Measurements from ENCODE around the gene ARL5B. TPM values are rescaled to one million over a fixed set of nuclear protein-coding genes. Genes with fewer than 3 reads are reported as not detected.

Gene ARL5B
- total RNA-seq, 1 experiment from 2014 or later, result 5.8 TPM

DNA sequence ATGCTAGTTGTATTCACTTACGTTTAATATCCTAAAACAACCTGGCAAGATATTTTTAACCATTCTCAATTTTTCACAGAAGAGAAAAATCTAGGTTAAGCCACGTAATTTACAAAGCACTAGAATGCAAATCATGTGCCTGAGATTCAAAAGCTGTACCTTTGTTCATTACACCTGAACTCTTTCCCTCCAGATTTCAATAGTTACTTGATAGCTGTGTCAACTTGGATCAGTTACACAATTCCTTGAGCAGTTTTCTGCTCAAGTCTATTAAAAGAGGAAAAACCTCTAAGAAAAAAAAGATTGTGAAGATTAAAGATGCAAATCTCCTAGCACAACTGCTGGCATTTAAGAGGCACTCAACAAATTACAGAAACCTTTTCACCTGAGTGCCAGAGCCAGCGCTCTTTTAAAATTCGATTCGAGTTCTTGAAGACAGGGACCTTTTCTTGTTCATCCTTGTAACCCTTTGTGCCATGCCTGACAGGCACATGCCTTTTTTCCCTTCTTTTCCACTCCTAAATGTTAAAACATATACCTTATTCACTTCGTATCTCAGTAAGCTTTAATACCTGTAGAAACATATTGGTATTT is 8.7 kb upstream of the ARL5B start:
- DNase-seq, result no peak
- Histone ChIP-seq H3K4me3 (peak overlapping the region; percentile 70), H3K9me3 (no peaks in the 10 kb centered on the region), H3K36me3 (no peaks in the 10 kb centered on the region), H3K27me3 (no peaks in the 10 kb centered on the region)

DNA sequence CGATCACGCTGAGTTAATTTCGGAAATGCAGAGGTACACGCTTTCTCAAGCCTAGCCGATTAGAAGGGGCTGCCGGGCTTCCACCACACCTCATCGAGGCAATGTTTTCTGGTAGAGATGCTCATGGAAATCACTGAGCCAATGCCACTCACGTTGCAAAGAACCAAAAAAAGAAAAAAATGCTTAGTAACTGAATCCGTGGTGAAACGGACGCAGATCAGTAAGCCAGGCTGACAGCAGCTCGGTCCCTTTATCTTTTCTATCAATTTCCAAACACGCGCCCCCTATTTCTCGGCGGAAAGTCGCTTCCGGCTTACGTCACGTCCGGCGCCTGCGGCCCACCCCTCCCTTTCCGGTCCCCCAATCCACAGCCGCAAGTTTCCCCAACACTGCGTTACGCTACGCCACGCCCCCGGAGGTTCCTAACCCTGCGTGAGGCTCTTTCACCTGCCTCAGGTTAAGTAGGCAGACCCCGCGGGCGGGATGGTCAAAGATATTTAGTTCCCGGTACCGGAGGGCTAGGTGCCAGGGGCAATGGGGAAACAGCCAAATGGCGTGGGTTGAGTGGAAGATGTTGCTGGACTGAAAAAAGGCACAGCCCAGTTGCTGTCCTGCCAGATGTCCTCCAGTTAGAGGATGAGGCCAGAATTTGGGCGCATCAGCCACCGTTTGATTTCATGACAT is 7.8 kb upstream of the ARL5B start, which contains the start of gene NSUN6:
TSS of gene NSUN6 (minus strand) at position 264 of the 684 bp plus-strand sequence. CDS start 384 bp downstream, outside the sequence.
- peak; percentile 87 for DNase-seq
- no peaks in the 10 kb centered on the region for H3K27me3 ChIP-seq
- peak within 1 kb of the TSS; percentile 70 for H3K4me3 ChIP-seq
- no peaks in the 10 kb centered on the region for H3K36me3 ChIP-seq
- no peaks in the 10 kb centered on the region for H3K9me3 ChIP-seq

GRCh38 chr10:18653112-18653511 is 6.1 kb upstream of the ARL5B start:
- H3K36me3 ChIP-seq, result no peaks in the 10 kb centered on the region
- DNase-seq, result no peak
- no peaks in the 10 kb centered on the region for H3K27me3 ChIP-seq
- H3K4me3 ChIP-seq, result no peak overlapping the region
- no peaks in the 10 kb centered on the region for H3K9me3 ChIP-seq

GRCh38 chr10:18656724-18657123 is 2.5 kb upstream of the ARL5B start:
- Histone ChIP-seq H3K36me3 (no peaks in the 10 kb centered on the region), H3K9me3 (no peaks in the 10 kb centered on the region), H3K27me3 (no peaks in the 10 kb centered on the region), H3K4me3 (no peak overlapping the region)
- no peak for DNase-seq

DNA sequence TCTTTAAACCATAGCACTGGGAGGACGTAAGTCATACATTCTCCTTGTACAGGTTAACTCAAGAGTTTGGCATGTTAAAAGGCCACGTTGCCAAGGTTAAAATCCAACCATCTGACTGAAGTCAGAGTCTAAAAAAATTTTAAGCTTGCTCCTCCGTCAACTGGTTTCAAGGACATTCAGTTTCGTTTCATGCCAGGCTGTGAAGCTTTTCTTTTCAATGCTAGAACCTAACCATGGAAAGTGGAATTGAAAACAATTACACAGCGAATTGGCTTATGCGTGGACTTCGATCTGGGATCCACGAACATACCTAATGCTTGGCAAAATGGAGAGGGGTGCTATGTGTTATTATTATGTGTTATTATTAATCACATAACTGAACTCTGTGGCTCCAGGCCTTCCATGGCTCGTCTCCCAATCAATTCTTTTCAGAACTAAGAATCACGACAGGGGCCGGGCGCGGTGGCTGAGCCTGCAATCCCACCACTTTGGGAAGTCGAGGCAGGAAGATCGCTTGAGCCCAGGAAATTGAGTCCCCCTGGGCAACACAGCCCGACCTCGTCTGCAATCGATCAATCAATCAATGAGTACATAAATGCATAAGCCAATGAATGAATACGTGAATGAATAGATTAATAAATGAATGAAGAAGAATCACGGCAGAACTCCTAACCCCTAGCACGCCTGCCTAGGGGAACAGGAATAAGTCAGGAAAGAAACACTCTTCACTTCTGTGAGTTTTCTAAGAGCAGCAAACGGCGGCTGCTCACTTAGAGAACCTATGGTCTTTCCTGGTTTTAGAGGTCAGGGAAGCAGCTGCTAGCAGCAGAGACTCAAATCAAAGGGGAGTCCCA is 733 bp upstream of the ARL5B start:
- no peak for DNase-seq
- peak overlapping the region; percentile 75 for H3K4me3 ChIP-seq
- H3K27me3 ChIP-seq, result no peaks in the 10 kb centered on the region
- H3K9me3 ChIP-seq, result no peaks in the 10 kb centered on the region
- no peaks in the 10 kb centered on the region for H3K36me3 ChIP-seq

DNA sequence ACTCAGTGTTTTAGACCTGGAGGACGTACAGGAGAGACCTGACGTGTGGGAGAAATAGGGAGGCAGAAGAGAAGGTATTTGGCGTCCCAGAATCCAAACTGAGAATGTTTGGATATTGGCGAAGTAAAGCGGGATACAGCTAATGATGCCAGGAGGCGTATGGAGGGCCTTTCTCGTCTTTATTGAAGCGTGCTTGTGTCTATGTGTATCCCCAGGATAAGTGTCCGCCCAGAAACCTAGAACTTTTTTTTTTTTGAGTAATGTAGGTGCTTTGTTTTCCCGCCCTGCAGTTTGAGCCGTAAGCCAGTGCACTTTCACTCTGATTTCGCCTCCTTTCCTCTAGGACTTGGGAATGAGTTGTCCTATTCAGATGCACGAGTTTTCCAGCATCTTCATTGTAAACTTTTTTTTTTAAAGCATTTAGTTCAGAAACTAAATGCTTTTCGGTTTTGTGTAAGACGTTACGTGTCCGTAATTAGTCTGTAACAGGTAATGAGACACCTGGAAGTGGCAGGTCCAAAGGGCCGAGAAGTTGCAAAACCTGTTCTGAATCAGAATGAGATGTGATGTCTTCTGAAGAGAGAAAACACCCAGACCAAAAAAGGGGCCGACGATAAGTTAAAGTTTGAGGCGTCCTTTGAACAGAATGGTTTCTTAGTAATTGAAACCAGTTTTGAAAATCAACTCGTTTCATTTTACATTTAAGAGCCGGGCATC is 746 bp downstream of the ARL5B start:
- no peak for DNase-seq
- Histone ChIP-seq H3K4me3 (peak overlapping the region; percentile 75), H3K36me3 (no peaks in the 10 kb centered on the region; the same call in 1 of the 2 replicates), H3K27me3 (no peaks in the 10 kb centered on the region), H3K9me3 (no peaks in the 10 kb centered on the region)

GRCh38 chr10:18660816-18661431 is 1.7 kb downstream of the ARL5B start:
- Histone ChIP-seq H3K36me3 (no peaks in the 10 kb centered on the region; the same call in 1 of the 2 replicates), H3K27me3 (no peaks in the 10 kb centered on the region), H3K4me3 (peak overlapping the region; percentile 75), H3K9me3 (no peaks in the 10 kb centered on the region)
- no peak for DNase-seq

- no peak for DNase-seq
- H3K9me3 ChIP-seq, result no peaks in the 10 kb centered on the region
- no peaks in the 10 kb centered on the region for H3K27me3 ChIP-seq
- peaks cover 4% of the 10 kb centered on the region for H3K36me3 ChIP-seq
- H3K4me3 ChIP-seq, result no peak overlapping the region
Observed at GRCh38 chr10:18664841-18665478, 5.7 kb downstream of the ARL5B start.

DNA sequence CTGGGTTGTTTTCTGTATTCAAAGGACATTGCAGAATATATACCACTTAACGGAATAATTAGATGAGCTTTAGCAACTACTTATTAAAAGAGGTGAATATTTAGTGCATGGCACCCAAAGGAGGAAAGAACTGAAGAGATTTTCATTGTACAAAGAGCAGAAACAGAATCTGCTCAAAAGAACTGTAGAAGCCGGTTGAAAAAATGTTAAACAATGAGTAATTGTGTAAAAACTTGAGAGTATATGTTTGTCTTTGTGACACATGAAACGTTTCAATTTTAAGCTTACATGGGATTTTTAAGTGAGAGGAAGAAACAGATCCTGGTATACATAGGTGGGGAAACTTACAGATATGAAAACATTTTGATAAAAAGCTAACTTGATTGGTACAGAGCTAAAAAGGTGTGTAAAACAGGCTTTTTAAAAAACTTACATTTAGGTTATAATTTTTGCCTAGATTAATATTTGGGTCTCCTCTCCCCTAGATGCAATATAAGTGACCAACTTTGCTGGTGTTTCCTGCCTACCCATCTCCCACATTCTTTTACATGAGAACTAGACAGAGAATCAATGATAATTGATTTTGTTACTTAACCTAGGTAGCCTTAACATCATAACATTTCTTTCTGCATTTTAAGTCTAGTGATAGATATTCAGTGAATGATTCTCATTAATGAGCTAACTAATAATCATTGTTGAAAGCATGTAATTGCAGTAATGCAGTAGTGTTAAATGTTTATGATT is 6.8 kb downstream of the ARL5B start:
- Histone ChIP-seq H3K9me3 (no peaks in the 10 kb centered on the region), H3K36me3 (peaks cover 10% of the 10 kb centered on the region), H3K27me3 (no peaks in the 10 kb centered on the region), H3K4me3 (no peak overlapping the region)
- DNase-seq, result no peak

- H3K4me3 ChIP-seq, result no peak overlapping the region
- DNase-seq, result no peak
- no peaks in the 10 kb centered on the region for H3K9me3 ChIP-seq
- H3K27me3 ChIP-seq, result no peaks in the 10 kb centered on the region
- H3K36me3 ChIP-seq, result peaks cover 10% of the 10 kb centered on the region
Observed at GRCh38 chr10:18666810-18667209, 7.6 kb downstream of the ARL5B start.

GRCh38 chr10:18668026-18668425 is 8.8 kb downstream of the ARL5B start:
- no peaks in the 10 kb centered on the region for H3K27me3 ChIP-seq
- H3K4me3 ChIP-seq, result no peak overlapping the region
- DNase-seq, result no peak
- H3K9me3 ChIP-seq, result no peaks in the 10 kb centered on the region
- peaks cover 10% of the 10 kb centered on the region for H3K36me3 ChIP-seq

GRCh38 chr10:18675086-18675801 is 16.0 kb downstream of the ARL5B start:
- Histone ChIP-seq H3K36me3 (peaks cover 5% of the 10 kb centered on the region), H3K27me3 (no peaks in the 10 kb centered on the region), H3K4me3 (no peak overlapping the region), H3K9me3 (no peaks in the 10 kb centered on the region)
- DNase-seq, result no peak

DNA sequence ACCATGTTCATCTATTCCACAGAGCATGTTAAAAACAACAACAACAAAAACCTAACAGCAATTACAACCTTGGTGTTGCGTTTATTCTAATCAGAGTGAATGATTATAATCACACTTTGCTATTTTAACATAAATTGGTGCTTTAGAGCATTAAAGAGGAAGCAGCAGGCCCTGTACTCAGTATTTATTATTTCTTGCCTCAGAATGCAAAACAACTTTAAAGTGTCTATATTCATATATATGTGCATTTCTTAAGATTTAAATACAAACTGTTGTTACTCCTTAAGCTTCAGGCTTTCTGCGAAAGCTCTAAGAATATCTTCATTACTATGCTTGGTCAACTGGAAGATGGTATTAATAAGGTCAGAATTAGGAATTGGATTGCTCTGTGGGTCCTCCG is 21.5 kb downstream of the ARL5B start:
- H3K9me3 ChIP-seq, result no peaks in the 10 kb centered on the region
- no peak overlapping the region for H3K4me3 ChIP-seq
- H3K36me3 ChIP-seq, result no peaks in the 10 kb centered on the region; the same call in 1 of the 2 replicates
- no peak for DNase-seq
- H3K27me3 ChIP-seq, result no peaks in the 10 kb centered on the region

DNA sequence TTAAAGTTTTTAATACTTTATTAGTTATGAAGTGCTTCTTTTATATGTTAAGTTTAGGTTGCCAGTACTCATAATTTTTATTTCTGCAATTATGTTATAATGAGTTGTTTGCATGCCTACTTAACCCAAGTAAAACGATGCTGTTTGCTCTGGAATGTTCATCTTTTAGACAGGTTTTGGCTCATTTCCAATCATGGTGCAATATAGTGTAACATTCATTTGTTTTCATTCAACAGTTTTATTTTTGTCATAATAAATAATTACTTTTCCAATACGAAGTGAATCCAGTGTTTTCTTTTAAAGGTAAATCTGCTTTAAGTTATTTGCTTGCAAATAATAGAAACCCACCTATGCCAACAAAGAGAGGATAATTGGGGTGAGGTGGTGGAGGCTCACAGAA is 22.1 kb downstream of the ARL5B start:
- Histone ChIP-seq H3K9me3 (no peaks in the 10 kb centered on the region), H3K36me3 (no peaks in the 10 kb centered on the region; the same call in 1 of the 2 replicates), H3K4me3 (no peak overlapping the region), H3K27me3 (no peaks in the 10 kb centered on the region)
- no peak for DNase-seq

DNA sequence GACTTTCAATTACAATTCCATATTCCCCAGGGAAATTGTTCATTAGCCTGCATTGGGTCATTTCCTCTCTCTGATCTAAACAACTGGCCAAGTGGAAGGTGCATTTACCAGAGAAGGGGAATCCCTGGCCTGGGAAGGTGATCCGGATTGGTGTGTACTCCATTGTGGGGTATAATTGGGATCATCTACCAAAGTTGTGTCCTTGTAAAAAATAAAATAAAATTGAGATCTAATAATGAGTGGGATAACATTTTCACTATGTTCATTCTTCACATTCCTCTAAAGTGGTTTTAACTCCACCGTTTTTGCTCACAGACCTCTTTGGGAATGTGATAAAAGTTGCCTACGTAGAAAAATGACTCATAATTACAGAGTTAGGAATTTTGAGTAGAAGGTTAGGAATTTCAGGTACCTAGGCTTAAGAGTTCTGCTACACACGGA is 22.8 kb downstream of the ARL5B start:
- Histone ChIP-seq H3K4me3 (no peak overlapping the region), H3K36me3 (no peaks in the 10 kb centered on the region; the same call in 1 of the 2 replicates), H3K9me3 (no peaks in the 10 kb centered on the region), H3K27me3 (no peaks in the 10 kb centered on the region)
- DNase-seq, result no peak
